HG02981 (cell line): Measurements from ENCODE around the gene CNN2.
A peak's percentile ranks its signal among the peaks of the same experiment; 100 is the strongest.

Experiments used
- ATAC-seq: cut with Tn5 transposase; IDR thresholded peaks from one replicate; pipeline ENCODE4 v1.9.1; 2021; ENCODE audit warnings: mild to moderate bottlenecking, moderate library complexity; ENCODE audit not compliant: unreplicated experiment

CNN2 gene

GRCh38 chr19:1026783-1027649, 608 bp downstream of the CNN2 start:
- peak; percentile 15 for ATAC-seq

- no peak for ATAC-seq
Measured at GRCh38 chr19:1027650-1028061, 1.2 kb downstream of the CNN2 start.

- ATAC-seq: no peak
Measured at GRCh38 chr19:1028062-1028926, 1.9 kb downstream of the CNN2 start.

GRCh38 chr19:1032264-1032867, 6.0 kb downstream of the CNN2 start:
- no peak for ATAC-seq

DNA sequence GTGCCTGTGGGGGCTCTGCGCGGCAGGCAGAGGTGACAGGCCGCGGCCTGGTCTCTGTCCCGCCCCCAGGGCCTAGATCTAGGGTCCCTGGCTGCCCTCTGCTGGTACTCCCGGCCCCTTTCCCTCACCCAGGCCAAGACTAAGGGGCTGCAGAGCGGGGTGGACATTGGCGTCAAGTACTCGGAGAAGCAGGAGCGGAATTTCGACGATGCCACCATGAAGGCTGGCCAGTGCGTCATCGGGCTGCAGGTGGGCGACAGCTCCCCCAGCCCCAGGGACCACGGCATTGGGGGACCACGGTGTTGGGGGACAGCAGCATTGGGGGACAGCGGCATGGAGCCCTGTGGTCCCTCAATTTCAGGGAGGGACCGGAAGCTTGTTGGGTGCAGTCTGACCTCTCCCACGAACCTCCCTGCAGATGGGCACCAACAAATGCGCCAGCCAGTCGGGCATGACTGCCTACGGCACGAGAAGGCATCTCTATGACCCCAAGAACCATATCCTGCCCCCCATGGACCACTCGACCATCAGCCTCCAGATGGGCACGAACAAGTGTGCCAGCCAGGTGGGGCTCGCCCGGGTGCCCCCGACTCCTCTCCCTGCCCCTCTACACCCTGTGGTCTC, 9.7 kb downstream of the CNN2 start:
- no peak for ATAC-seq

DNA sequence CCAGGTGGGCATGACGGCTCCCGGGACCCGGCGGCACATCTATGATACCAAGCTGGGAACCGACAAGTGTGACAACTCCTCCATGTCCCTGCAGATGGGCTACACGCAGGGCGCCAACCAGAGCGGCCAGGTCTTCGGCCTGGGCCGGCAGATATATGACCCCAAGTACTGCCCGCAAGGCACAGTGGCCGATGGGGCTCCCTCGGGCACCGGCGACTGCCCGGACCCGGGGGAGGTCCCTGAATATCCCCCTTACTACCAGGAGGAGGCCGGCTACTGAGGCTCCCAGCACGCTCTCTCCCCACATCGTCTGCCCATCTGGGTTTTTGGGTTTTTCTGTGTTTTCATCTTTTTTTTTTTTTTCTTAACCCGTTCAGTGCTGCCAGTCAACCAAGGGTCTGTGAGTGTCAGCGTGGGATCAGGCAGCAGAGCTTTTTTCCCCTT, 11.2 kb downstream of the CNN2 start:
- ATAC-seq: no peak

DNA sequence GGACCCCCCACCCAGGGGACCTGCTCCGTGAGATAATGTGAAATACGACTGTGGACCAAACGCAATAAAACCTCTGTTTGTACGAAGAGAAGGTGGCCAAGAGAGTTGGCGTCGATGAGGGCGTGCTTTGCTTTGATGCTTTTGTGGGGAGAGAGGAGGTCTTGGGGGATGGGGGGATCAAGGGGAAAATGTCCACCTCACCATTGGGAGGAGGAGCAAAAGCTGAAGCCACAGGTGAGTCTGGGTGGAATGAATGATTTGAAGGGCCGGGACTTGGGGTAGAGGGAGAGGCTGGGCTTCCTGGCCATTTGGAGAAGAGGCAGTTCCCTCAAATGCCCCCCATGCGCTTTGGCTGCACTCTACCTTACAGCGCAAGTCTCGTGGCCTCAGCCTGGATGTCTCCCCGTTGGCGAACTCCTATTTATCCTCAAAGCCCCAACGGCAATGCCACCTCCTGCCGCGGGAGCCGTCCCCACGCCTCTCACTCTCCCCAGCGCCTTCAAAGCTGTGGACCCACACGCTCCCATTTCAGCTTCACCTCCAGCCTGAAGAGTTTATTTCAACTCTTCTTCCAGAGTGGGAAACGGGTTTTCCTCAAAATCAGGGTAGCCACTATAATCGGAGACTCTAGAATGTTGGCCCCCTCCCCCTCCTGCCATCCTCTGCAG, 12.7 kb downstream of the CNN2 start:
- no peak for ATAC-seq

DNA sequence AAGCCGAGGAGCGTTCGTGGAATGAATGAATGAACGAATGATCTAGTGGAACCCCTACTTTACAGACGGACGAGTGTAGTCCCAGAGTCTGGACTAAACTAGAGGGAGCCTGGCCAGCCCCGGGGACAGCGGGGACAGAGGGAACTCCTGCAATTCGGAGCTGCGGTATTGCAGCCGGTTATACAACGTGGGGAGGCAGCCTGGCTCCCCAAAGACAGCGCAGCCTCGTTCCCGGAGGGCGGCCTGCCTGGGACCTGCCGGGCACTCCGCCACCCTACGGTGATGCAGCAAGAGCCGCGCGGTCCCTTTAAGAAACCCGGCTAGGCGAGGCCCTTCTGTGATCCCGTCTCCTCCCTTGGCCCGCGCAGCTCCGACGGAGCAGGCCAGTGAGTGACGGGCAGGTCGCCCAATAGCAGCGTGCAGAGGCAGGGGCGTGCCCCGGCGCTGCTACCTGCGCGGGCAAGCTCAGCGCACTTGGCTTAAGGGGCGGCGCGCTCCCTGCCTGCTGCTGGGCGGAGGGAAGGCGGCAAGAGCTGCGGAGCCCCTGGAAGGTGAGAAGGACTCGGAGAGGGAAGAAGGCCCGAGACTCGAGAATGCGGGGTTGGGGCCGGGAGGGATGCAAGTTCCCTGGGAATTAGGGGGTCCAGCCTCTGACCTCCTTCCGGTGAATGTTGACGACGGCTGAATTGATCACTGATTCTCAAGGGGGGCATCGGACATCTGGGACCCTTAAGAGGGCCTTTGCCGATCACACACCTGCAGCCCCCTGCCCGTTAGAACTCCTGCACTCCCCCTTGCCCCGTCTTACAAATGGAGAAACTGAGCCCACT, 13.5 kb downstream of the CNN2 start, which contains the start of gene ABCA7:
ABCA7 (plus strand) TSS at position 462 of the 830 bp plus-strand sequence. CDS start 1,255 bp downstream, outside the sequence.
- ATAC-seq: peak; percentile 69

DNA sequence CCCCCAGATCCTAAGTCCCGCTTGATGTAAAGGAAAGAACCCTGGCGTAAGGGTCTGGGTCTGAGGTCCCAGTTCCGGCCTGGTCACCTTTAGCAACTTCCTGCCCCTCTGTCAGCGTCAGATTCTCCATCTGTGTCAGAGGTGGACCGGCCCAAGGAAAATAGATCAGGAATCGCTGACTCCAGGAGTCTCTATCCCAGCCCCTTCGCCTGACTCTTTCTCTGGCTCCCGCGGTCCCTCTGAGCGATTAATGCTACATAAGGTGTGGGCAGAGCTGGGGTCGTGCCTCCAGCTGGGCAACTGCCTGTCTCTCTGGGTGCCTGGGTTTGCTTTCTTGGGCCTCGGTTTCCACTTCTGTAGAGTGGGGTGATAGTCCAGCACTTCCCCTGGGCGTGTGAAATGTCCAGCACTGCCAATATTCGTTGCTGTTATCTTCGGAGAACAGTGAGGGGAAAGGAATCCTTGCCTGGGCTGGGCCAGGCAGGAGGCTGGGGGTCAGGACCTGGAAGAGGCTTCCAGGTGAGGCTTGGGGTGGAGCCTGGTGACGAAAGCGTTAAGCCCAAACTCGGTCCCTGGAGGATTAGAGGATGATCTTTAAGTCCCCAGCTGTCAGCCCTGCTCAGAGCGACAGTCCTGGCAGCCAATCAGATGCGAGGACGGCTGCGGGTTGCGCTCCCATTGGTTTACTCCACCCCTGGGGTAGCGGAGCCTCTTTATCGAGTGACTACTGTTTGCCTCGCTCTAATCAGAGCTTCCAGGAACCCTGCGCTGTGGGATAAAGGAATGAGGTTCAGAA, 14.3 kb downstream of the CNN2 start:
- ATAC-seq: peak; percentile 30

DNA sequence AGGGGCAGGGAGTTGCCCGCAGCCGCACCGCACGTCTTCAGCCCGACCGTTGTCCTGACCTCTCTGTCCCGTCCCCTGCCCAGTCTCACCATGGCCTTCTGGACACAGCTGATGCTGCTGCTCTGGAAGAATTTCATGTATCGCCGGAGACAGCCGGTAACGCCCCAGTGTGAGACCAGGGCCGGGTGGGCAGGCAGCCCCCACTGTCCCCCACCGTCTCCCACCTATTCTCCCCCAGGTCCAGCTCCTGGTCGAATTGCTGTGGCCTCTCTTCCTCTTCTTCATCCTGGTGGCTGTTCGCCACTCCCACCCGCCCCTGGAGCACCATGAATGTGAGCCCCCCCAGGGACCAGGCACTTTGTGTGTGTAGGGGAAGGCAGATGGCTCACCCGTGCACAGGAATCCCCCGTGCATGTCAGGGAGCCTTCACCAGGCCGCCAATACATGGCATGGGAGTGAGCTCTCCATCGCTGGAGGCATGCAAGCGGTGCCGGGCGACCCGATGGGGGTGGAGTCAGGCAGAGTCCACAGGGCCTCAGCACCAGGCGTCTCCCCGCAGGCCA, 14.9 kb downstream of the CNN2 start:
- ATAC-seq: no peak

DNA sequence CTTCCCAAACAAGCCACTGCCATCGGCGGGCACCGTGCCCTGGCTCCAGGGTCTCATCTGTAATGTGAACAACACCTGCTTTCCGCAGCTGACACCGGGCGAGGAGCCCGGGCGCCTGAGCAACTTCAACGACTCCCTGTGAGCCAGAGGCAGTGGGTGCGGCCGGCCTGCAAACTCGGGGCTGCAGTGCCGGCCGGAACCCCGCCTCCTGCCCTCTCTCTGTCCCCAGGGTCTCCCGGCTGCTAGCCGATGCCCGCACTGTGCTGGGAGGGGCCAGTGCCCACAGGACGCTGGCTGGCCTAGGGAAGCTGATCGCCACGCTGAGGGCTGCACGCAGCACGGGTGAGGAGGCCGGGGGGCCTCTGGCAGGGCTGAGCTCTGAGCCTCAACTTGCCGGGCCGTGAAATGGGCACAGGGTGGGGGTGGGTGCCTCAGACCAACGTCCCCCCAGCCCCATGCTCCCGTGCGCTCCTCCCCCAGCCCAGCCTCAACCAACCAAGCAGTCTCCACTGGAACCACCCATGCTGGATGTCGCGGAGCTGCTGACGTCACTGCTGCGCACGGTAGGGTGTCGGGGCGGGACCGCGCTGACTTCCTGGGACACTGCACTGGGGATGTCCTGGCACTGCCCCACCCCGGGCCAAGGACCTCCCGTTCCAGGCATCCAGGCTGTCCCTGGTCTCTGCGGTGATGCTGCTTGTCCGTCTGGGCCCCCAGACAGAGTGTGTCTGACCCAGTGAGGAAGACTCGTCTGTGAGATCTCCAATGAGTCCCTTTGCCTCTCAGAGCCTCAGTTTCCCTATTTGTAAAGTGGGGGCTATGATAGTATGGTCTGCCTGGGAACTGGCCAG, 15.7 kb downstream of the CNN2 start:
- ATAC-seq: no peak

- no peak for ATAC-seq
Measured at GRCh38 chr19:1042689-1043511, 16.5 kb downstream of the CNN2 start.

GRCh38 chr19:1045247-1045603, 18.8 kb downstream of the CNN2 start:
- ATAC-seq: no peak

DNA sequence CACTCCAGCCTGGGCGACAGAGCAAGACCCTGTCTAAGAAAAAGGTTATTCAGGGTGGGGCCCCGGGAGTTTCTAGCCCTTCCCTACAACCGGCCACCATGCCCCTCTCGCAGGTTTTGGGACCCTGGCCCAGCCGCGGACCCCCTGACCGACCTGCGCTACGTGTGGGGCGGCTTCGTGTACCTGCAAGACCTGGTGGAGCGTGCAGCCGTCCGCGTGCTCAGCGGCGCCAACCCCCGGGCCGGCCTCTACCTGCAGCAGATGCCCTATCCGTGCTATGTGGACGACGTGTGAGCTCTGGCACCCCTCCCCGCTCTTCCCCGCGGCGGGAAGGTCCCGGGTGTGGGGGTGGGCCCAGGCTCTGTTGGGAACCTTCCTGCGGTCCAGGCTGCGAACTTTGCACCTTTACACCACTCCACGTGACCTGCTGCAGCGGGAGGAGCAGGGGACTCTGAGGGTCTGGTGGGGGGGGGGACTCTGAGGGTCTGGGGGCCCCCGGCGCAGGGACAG, 19.8 kb downstream of the CNN2 start:
- no peak for ATAC-seq

- ATAC-seq: no peak
Measured at GRCh38 chr19:1046836-1047695, 20.7 kb downstream of the CNN2 start.
